Astrocyte (in vitro differentiated cells and primary cell): ENCODE measurements around the gene SREK1IP1. TPM values are rescaled to one million over a fixed set of nuclear protein-coding genes. Genes with fewer than 3 reads are reported as not detected.

Experiments
- DNase-seq: peaks from one replicate; pipeline ENCODE4 v3.0.0-alpha.2; 2010; ENCODE audit warnings: low read depth
- FAIRE-seq: peaks from 2 replicates; lab custom pipeline; 2011; peaks lifted over from hg19 to GRCh38; lab: Jason Lieb, UNC
- H2AFZ ChIP-seq: 2 replicates; pipeline ENCODE4 v1.6.0; 2012; ENCODE audit warnings: low read depth, low read length, inconsistent platforms
- H3K27ac ChIP-seq: 2 replicates; pipeline ENCODE4 v1.5.1; 2011; ENCODE audit warnings: low read depth, low read length, inconsistent platforms
- H3K27me3 ChIP-seq: 2 replicates; pipeline ENCODE4 v1.6.0; 2011; ENCODE audit warnings: low read length, inconsistent platforms; ENCODE audit not compliant: insufficient read depth
- H3K36me3 ChIP-seq: 2 replicates; pipeline ENCODE4 v1.5.1; 2011; ENCODE audit warnings: low read length, inconsistent platforms; ENCODE audit not compliant: insufficient read depth
- H3K4me1 ChIP-seq: 2 replicates; pipeline ENCODE4 v1.5.1; 2011; ENCODE audit warnings: low read length, inconsistent platforms; ENCODE audit not compliant: insufficient read depth
- H3K4me2 ChIP-seq: 2 replicates; pipeline ENCODE4 v1.6.0; 2012; ENCODE audit warnings: low read length, inconsistent platforms
- H3K4me3 ChIP-seq: 2 replicates; pipeline ENCODE4 v1.5.1; 2011; ENCODE audit warnings: low read depth, mild to moderate bottlenecking, low read length, inconsistent platforms; ENCODE audit not compliant: insufficient read depth
- H3K79me2 ChIP-seq: 2 replicates; pipeline ENCODE4 v1.6.0; 2012; ENCODE audit warnings: mild to moderate bottlenecking, low read length, inconsistent platforms; ENCODE audit not compliant: insufficient read depth
- H3K9ac ChIP-seq: 2 replicates; pipeline ENCODE4 v1.6.0; 2012; ENCODE audit warnings: mild to moderate bottlenecking, low read length, inconsistent platforms
- H3K9me3 ChIP-seq: 2 replicates; pipeline ENCODE4 v1.5.1; 2012; ENCODE audit warnings: low read depth, mild to moderate bottlenecking, low read length, inconsistent platforms; ENCODE audit not compliant: insufficient read depth
- H4K20me1 ChIP-seq: 2 replicates; pipeline ENCODE4 v1.6.0; 2012; ENCODE audit warnings: low read length, inconsistent platforms; ENCODE audit not compliant: insufficient read depth
- H3K27ac Mint-ChIP-seq: one replicate; pipeline ENCODE4 v1.8.0; 2021; ENCODE audit warnings: mild to moderate bottlenecking, mixed read lengths; ENCODE audit not compliant: unreplicated experiment
- H3K27me3 Mint-ChIP-seq: one replicate; pipeline ENCODE4 v1.8.0; 2021; ENCODE audit warnings: low read depth, mixed read lengths; ENCODE audit not compliant: unreplicated experiment
- H3K36me3 Mint-ChIP-seq: one replicate; pipeline ENCODE4 v1.8.0; 2021; ENCODE audit warnings: low read depth, mixed read lengths; ENCODE audit not compliant: unreplicated experiment
- H3K4me1 Mint-ChIP-seq: one replicate; pipeline ENCODE4 v1.8.0; 2021; ENCODE audit warnings: low read depth, mixed read lengths; ENCODE audit not compliant: unreplicated experiment
- H3K4me3 Mint-ChIP-seq: one replicate; pipeline ENCODE4 v1.8.0; 2021; ENCODE audit warnings: mild to moderate bottlenecking, moderate library complexity, mixed read lengths; ENCODE audit not compliant: unreplicated experiment
- H3K9me3 Mint-ChIP-seq: one replicate; pipeline ENCODE4 v1.8.0; 2021; ENCODE audit warnings: mild to moderate bottlenecking, mixed read lengths; ENCODE audit not compliant: unreplicated experiment
- CTCF ChIP-seq: IDR thresholded peaks from 2 replicates; pipeline ENCODE4 v1.5.1; 2011; ENCODE audit warnings: low read depth, mild to moderate bottlenecking, inconsistent platforms, low read length, moderate library complexity; ENCODE audit not compliant: insufficient read depth
- EZH2 ChIP-seq: IDR thresholded peaks from 2 replicates; pipeline ENCODE4 v1.6.1; 2012; ENCODE audit warnings: mild to moderate bottlenecking, low read length, inconsistent platforms; ENCODE audit not compliant: insufficient read depth
- total RNA-seq: library from RNA; stranded (reverse); gene quantifications from 2 replicates; pipeline ENCODE4 v1.2.1, GENCODE V29; 2021

The SREK1IP1 gene
- total RNA-seq, 1 donor from 2014 or later = 27.3 TPM

GRCh38 chr5:64749385-64749784 lies 19.1 kb downstream of the SREK1IP1 start:
- Histone ChIP-seq H3K4me2 (no peak overlapping the region), H3K4me1 (no peaks in the 10 kb centered on the region), H3K79me2 (peaks cover 14% of the 10 kb centered on the region), H3K9me3 (no peaks in the 10 kb centered on the region), H3K9ac (no peak overlapping the region), H4K20me1 (peaks cover 8% of the 10 kb centered on the region), H3K4me3 (no peak overlapping the region), H3K36me3 (peaks cover 7% of the 10 kb centered on the region), H2AFZ (no peak overlapping the region), H3K27me3 (no peaks in the 10 kb centered on the region), H3K27ac (no peak overlapping the region)
- peaks cover 8% of the 10 kb centered on the region for H3K4me1 Mint-ChIP-seq
- DNase-seq = no peak
- no peak for FAIRE-seq
- H3K27ac Mint-ChIP-seq = no peak overlapping the region
- H3K36me3 Mint-ChIP-seq = peaks cover 4% of the 10 kb centered on the region
- no peaks in the 10 kb centered on the region for H3K27me3 Mint-ChIP-seq
- TF ChIP-seq EZH2 (no peak), CTCF (no peak)
- H3K4me3 Mint-ChIP-seq = no peak overlapping the region
- H3K9me3 Mint-ChIP-seq = no peaks in the 10 kb centered on the region

- FAIRE-seq (peak; percentile 77), DNase-seq (peak; percentile 77)
- TF ChIP-seq EZH2 (no peak), CTCF (no peak)
- peaks cover 8% of the 10 kb centered on the region for H4K20me1 ChIP-seq
- H3K4me3 Mint-ChIP-seq = no peak overlapping the region
- no peaks in the 10 kb centered on the region for H3K9me3 Mint-ChIP-seq
- no peaks in the 10 kb centered on the region for H3K27me3 ChIP-seq
- no peaks in the 10 kb centered on the region for H3K27me3 Mint-ChIP-seq
- H3K79me2 ChIP-seq = peaks cover 13% of the 10 kb centered on the region
- no peak overlapping the region for H3K27ac ChIP-seq
- H3K9me3 ChIP-seq = no peaks in the 10 kb centered on the region
- H3K27ac Mint-ChIP-seq = peak overlapping the region; percentile 68
- H3K36me3 Mint-ChIP-seq = peaks cover 4% of the 10 kb centered on the region
- no peaks in the 10 kb centered on the region for H3K4me1 ChIP-seq
- peaks cover 8% of the 10 kb centered on the region for H3K4me1 Mint-ChIP-seq
- no peak overlapping the region for H3K4me3 ChIP-seq
- H3K4me2 ChIP-seq = peak overlapping the region; percentile 13
- peaks cover 3% of the 10 kb centered on the region for H3K36me3 ChIP-seq
- no peak overlapping the region for H2AFZ ChIP-seq
- H3K9ac ChIP-seq = no peak overlapping the region
Observed at GRCh38 chr5:64746446-64746845, 22.0 kb downstream of the SREK1IP1 start.

GRCh38 chr5:64744914-64745313 lies 23.6 kb downstream of the SREK1IP1 start:
- Histone ChIP-seq H2AFZ (no peak overlapping the region), H3K27ac (no peak overlapping the region), H3K79me2 (peaks cover 13% of the 10 kb centered on the region), H3K36me3 (peaks cover 6% of the 10 kb centered on the region), H3K9me3 (no peaks in the 10 kb centered on the region), H3K4me2 (no peak overlapping the region), H3K27me3 (no peaks in the 10 kb centered on the region), H3K4me1 (no peaks in the 10 kb centered on the region), H3K9ac (no peak overlapping the region), H3K4me3 (no peak overlapping the region), H4K20me1 (no peaks in the 10 kb centered on the region)
- no peak for DNase-seq
- Mint-ChIP-seq H3K9me3 (no peaks in the 10 kb centered on the region), H3K4me3 (no peak overlapping the region), H3K27ac (no peak overlapping the region), H3K27me3 (no peaks in the 10 kb centered on the region), H3K36me3 (peaks cover 2% of the 10 kb centered on the region), H3K4me1 (peaks cover 8% of the 10 kb centered on the region)
- TF ChIP-seq EZH2 (no peak), CTCF (no peak)
- no peak for FAIRE-seq
